ENCODE results near the gene C1orf115.

The C1orf115 gene

GRCh38 chr1:220692436-220693228, 2.5 kb downstream of the C1orf115 start:
- Histone ChIP-seq H3K4me1 (ENCODE audit: insufficient read depth, low read length, poor library complexity, severe bottlenecking) (no peaks in the 10 kb centered on the region), H2AFZ (ENCODE audit: low read length) (no peak overlapping the region), H3K27me3 (ENCODE audit: insufficient read depth, low read length, poor library complexity, severe bottlenecking) (no peaks in the 10 kb centered on the region), H4K20me1 (ENCODE audit: insufficient read depth, low read length, poor library complexity, severe bottlenecking) (no peaks in the 10 kb centered on the region), H3K9me2 (replicated peaks; ENCODE audit: low read depth, low read length) (no peaks in the 10 kb centered on the region), H3K4me3 (ENCODE audit: low read length, poor library complexity, severe bottlenecking) (no peak overlapping the region), H3F3A (ENCODE audit: low read depth) (no peaks in the 10 kb centered on the region), H3K9me3 (ENCODE audit: insufficient read depth, low read depth, low read length) (no peaks in the 10 kb centered on the region), H3K36me3 (ENCODE audit: insufficient read depth, low read length) (no peaks in the 10 kb centered on the region), H3K79me2 (ENCODE audit: insufficient read depth, low read length) (no peaks in the 10 kb centered on the region), H3K9ac (ENCODE audit: low read depth, low read length, poor library complexity, severe bottlenecking) (no peak overlapping the region), H3K4me2 (ENCODE audit: low read depth, low read length, poor library complexity, severe bottlenecking) (no peak overlapping the region)
- TF ChIP-seq CTCF (conservative IDR thresholded peaks at IDR 0.05; ENCODE audit: low read length), result no peak
- no peak for TF ChIP-seq EZH2phosphoT487 (IDR thresholded peaks at IDR 0.05; ENCODE audit: borderline replicate concordance)

GRCh38 chr1:220694866-220695382, 4.8 kb downstream of the C1orf115 start:
- no peak overlapping the region for H3K4me3 ChIP-seq (ENCODE audit: low read length, poor library complexity, severe bottlenecking)
- H3K9ac ChIP-seq (ENCODE audit: low read depth, low read length, poor library complexity, severe bottlenecking), result no peak overlapping the region
- no peaks in the 10 kb centered on the region for H4K20me1 ChIP-seq (ENCODE audit: insufficient read depth, low read length, poor library complexity, severe bottlenecking)
- H3K36me3 ChIP-seq (ENCODE audit: insufficient read depth, low read length), result no peaks in the 10 kb centered on the region
- H3K79me2 ChIP-seq (ENCODE audit: insufficient read depth, low read length), result no peaks in the 10 kb centered on the region
- no peak for TF ChIP-seq EZH2phosphoT487 (IDR thresholded peaks at IDR 0.05; ENCODE audit: borderline replicate concordance)
- TF ChIP-seq CTCF (conservative IDR thresholded peaks at IDR 0.05; ENCODE audit: low read length), result no peak
- peaks cover 5% of the 10 kb centered on the region for H3K27me3 ChIP-seq (ENCODE audit: insufficient read depth, low read length, poor library complexity, severe bottlenecking)
- H3K4me1 ChIP-seq (ENCODE audit: insufficient read depth, low read length, poor library complexity, severe bottlenecking), result no peaks in the 10 kb centered on the region
- H3K9me3 ChIP-seq (ENCODE audit: insufficient read depth, low read depth, low read length), result no peaks in the 10 kb centered on the region
- H3K4me2 ChIP-seq (ENCODE audit: low read depth, low read length, poor library complexity, severe bottlenecking), result no peak overlapping the region
- H2AFZ ChIP-seq (ENCODE audit: low read length), result no peak overlapping the region
- no peaks in the 10 kb centered on the region for H3K9me2 ChIP-seq (replicated peaks; ENCODE audit: low read depth, low read length)
- no peaks in the 10 kb centered on the region for H3F3A ChIP-seq (ENCODE audit: low read depth)

- no peaks in the 10 kb centered on the region for H3K9me2 ChIP-seq (replicated peaks; ENCODE audit: low read depth, low read length)
- no peak overlapping the region for H3K9ac ChIP-seq (ENCODE audit: low read depth, low read length, poor library complexity, severe bottlenecking)
- no peaks in the 10 kb centered on the region for H4K20me1 ChIP-seq (ENCODE audit: insufficient read depth, low read length, poor library complexity, severe bottlenecking)
- no peak overlapping the region for H3K4me3 ChIP-seq (ENCODE audit: low read length, poor library complexity, severe bottlenecking)
- no peaks in the 10 kb centered on the region for H3K36me3 ChIP-seq (ENCODE audit: insufficient read depth, low read length)
- H3F3A ChIP-seq (ENCODE audit: low read depth), result no peaks in the 10 kb centered on the region
- no peak for TF ChIP-seq CTCF (conservative IDR thresholded peaks at IDR 0.05; ENCODE audit: low read length)
- no peak for TF ChIP-seq EZH2phosphoT487 (IDR thresholded peaks at IDR 0.05; ENCODE audit: borderline replicate concordance)
- no peaks in the 10 kb centered on the region for H3K9me3 ChIP-seq (ENCODE audit: insufficient read depth, low read depth, low read length)
- no peaks in the 10 kb centered on the region for H3K4me1 ChIP-seq (ENCODE audit: insufficient read depth, low read length, poor library complexity, severe bottlenecking)
- peaks cover 5% of the 10 kb centered on the region for H3K27me3 ChIP-seq (ENCODE audit: insufficient read depth, low read length, poor library complexity, severe bottlenecking)
- H3K79me2 ChIP-seq (ENCODE audit: insufficient read depth, low read length), result no peaks in the 10 kb centered on the region
- H2AFZ ChIP-seq (ENCODE audit: low read length), result no peak overlapping the region
- H3K4me2 ChIP-seq (ENCODE audit: low read depth, low read length, poor library complexity, severe bottlenecking), result no peak overlapping the region
These were observed 5.3 kb downstream of the C1orf115 start for GRCh38 chr1:220695426-220695825.
